ENCODE measurements around the gene IMPG2.
"Not testable (repeated sequence)": the region's sequence is repeated elsewhere in the genome, so short reads cannot be mapped to it uniquely, and the experiment has no call there.

Gene IMPG2

GRCh38 chr3:101320475-101320874 is at the start of gene IMPG2:
Gene IMPG2, minus strand, starts transcription at chr3:101320575. Its CDS starts 203 bp downstream, at chr3:101320372.
- DNase-seq (ENCODE audit: low spot score): no peak

- DNase-seq (ENCODE audit: low spot score): no peak
Measured at GRCh38 chr3:101362406-101362805, 42.0 kb upstream of the IMPG2 start.

GRCh38 chr3:101351829-101352228 is 31.5 kb upstream of the IMPG2 start:
- DNase-seq (ENCODE audit: low spot score): no peak

GRCh38 chr3:101340591-101340990 is 20.2 kb upstream of the IMPG2 start:
- DNase-seq (ENCODE audit: low spot score): no peak

GRCh38 chr3:101333883-101334282 is 13.5 kb upstream of the IMPG2 start:
- DNase-seq (ENCODE audit: low spot score): no peak

- no peak for DNase-seq (ENCODE audit: low spot score)
Measured at GRCh38 chr3:101329016-101329673, 8.8 kb upstream of the IMPG2 start.

GRCh38 chr3:101325393-101326134 is 5.2 kb upstream of the IMPG2 start:
- no peak for DNase-seq (ENCODE audit: low spot score)

GRCh38 chr3:101319531-101319930 is 844 bp downstream of the IMPG2 start:
- no peak for DNase-seq (ENCODE audit: low spot score)

GRCh38 chr3:101312545-101312944 is 7.8 kb downstream of the IMPG2 start:
- DNase-seq (ENCODE audit: low spot score): no peak

- DNase-seq (ENCODE audit: low spot score): no peak
Measured at GRCh38 chr3:101311676-101312075, 8.7 kb downstream of the IMPG2 start.

- no peak for DNase-seq (ENCODE audit: low spot score)
Measured at GRCh38 chr3:101310978-101311375, 9.4 kb downstream of the IMPG2 start.

GRCh38 chr3:101308147-101308772 is 12.1 kb downstream of the IMPG2 start:
- DNase-seq (ENCODE audit: low spot score): not testable (repeated sequence)

- no peak for DNase-seq (ENCODE audit: low spot score)
Measured at GRCh38 chr3:101303836-101304235, 16.5 kb downstream of the IMPG2 start.

GRCh38 chr3:101303089-101303731 is 17.2 kb downstream of the IMPG2 start:
- DNase-seq (ENCODE audit: low spot score): no peak

- no peak for DNase-seq (ENCODE audit: low spot score)
Measured at GRCh38 chr3:101300073-101300472, 20.3 kb downstream of the IMPG2 start.

GRCh38 chr3:101292027-101292426 is 28.3 kb downstream of the IMPG2 start:
- DNase-seq (ENCODE audit: low spot score): no peak

- no peak for DNase-seq (ENCODE audit: low spot score)
Measured at GRCh38 chr3:101288294-101288693, 32.1 kb downstream of the IMPG2 start.

GRCh38 chr3:101284757-101285156 is 35.6 kb downstream of the IMPG2 start:
- no peak for DNase-seq (ENCODE audit: low spot score)

GRCh38 chr3:101281521-101282030 is 38.8 kb downstream of the IMPG2 start:
- no peak for DNase-seq (ENCODE audit: low spot score)

- DNase-seq (ENCODE audit: low spot score): no peak
Measured at GRCh38 chr3:101279765-101280385, 40.5 kb downstream of the IMPG2 start.

- no peak for DNase-seq (ENCODE audit: low spot score)
Measured at GRCh38 chr3:101279162-101279561, 41.2 kb downstream of the IMPG2 start.

- no peak for DNase-seq (ENCODE audit: low spot score)
Measured at GRCh38 chr3:101278727-101279126, 41.6 kb downstream of the IMPG2 start.
